MM.1S (cell line): ENCODE data around the gene CES4A.

ENCODE experiments used
- DNase-seq: peaks from one replicate; pipeline ENCODE4 v3.0.0-alpha.2; 2015
- H2AFZ ChIP-seq: fragments of 300-600 bp; sonication (generic); 2 replicates; pipeline ENCODE4 v1.6.0; 2016; ENCODE audit warnings: antibody characterized with exemption, low read length
- H3F3A ChIP-seq: fragments of 300-600 bp; sonication (generic); 2 replicates; pipeline ENCODE4 v1.6.1; 2016; ENCODE audit warnings: mild to moderate bottlenecking, antibody characterized with exemption, low read length, moderate library complexity, mixed read lengths; ENCODE audit not compliant: insufficient read depth
- H3K27ac ChIP-seq: fragments of 300-600 bp; sonication (generic); 2 replicates; pipeline ENCODE4 v1.5.1; 2016; ENCODE audit warnings: mild to moderate bottlenecking, low read length
- H3K27me3 ChIP-seq: fragments of 300-600 bp; sonication (generic); replicated peaks from 2 replicates; pipeline ENCODE4 v1.6.0; 2016; ENCODE audit warnings: low read length; ENCODE audit not compliant: insufficient read depth
- H3K36me3 ChIP-seq: fragments of 300-600 bp; sonication (generic); replicated peaks from 2 replicates; pipeline ENCODE4 v1.6.1; 2016; ENCODE audit warnings: mild to moderate bottlenecking, low read length, mixed read lengths; ENCODE audit not compliant: insufficient read depth
- H3K4me1 ChIP-seq: fragments of 300-600 bp; sonication (generic); 2 replicates; pipeline ENCODE4 v1.6.1; 2016; ENCODE audit warnings: low read length, mixed read lengths
- H3K4me2 ChIP-seq: fragments of 300-600 bp; sonication (generic); 2 replicates; pipeline ENCODE4 v1.6.0; 2016; ENCODE audit warnings: low read depth, low read length
- H3K4me3 ChIP-seq: fragments of 300-600 bp; sonication (generic); 2 replicates; pipeline ENCODE4 v1.5.1; 2016; ENCODE audit warnings: low read length, mixed read lengths
- H3K79me2 ChIP-seq: fragments of 300-600 bp; sonication (generic); 2 replicates; pipeline ENCODE4 v1.6.1; 2016; ENCODE audit warnings: mixed run types, low read length, mixed read lengths
- H3K9ac ChIP-seq: fragments of 300-600 bp; sonication (generic); 2 replicates; pipeline ENCODE4 v1.6.1; 2016; ENCODE audit warnings: low read length, mixed read lengths
- H3K9me2 ChIP-seq: fragments of 300-600 bp; sonication (generic); replicated peaks from 2 replicates; pipeline ENCODE4 v1.6.1; 2016; ENCODE audit warnings: mild to moderate bottlenecking, low read length, mixed read lengths; ENCODE audit not compliant: insufficient read depth
- H3K9me3 ChIP-seq: fragments of 300-600 bp; sonication (generic); replicated peaks from 2 replicates; pipeline ENCODE4 v1.6.1; 2016; ENCODE audit warnings: mild to moderate bottlenecking, low read length, mixed read lengths; ENCODE audit not compliant: insufficient read depth
- H4K20me1 ChIP-seq: fragments of 300-600 bp; sonication (generic); 2 replicates; pipeline ENCODE4 v1.6.1; 2016; ENCODE audit warnings: mild to moderate bottlenecking, low read length, moderate library complexity, mixed read lengths; ENCODE audit not compliant: insufficient read depth
- EZH2 ChIP-seq: fragments of 300-600 bp; sonication (generic); optimal IDR thresholded peaks from 2 replicates; pipeline ENCODE3; 2017; ENCODE audit warnings: low read depth, mild to moderate bottlenecking, antibody characterized with exemption, low read length, mixed read lengths
- EZH2phosphoT487 ChIP-seq: fragments of 300-600 bp; sonication (generic); IDR thresholded peaks from 2 replicates; pipeline ENCODE4 v1.6.1; 2018; ENCODE audit warnings: antibody characterized with exemption, low read length
- TF ChIP-seq, protein P1 (sequence below): fragments of 300-600 bp; sonication (generic); IDR thresholded peaks from 2 replicates; pipeline ENCODE4 v1.5.1; 2016; ENCODE audit warnings: antibody characterized with exemption, low read length, mixed read lengths

The CES4A gene

DNA sequence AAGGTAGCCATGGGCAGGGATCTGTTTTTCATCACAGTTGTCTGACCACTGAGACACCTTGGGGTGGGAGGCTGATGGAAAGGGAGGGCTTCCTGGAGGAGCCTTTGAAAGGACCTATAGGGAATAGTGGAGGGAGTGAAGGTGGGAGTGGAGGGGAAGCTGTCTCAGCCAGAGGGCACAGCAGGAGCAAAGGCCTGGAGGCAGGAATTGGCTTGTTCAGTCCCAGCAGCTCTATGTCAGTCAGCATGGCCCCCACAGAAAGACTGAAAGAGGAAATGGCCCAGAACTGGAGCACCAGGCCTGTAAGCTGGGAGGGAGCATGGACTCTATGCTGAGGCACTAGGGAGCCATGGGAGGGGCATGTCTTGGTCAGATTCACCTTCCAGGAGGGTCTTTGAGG lies 27.8 kb downstream of the CES4A start:
- no peaks in the 10 kb centered on the region for H4K20me1 ChIP-seq
- H3K9me3 ChIP-seq: no peaks in the 10 kb centered on the region
- no peaks in the 10 kb centered on the region for H3K27me3 ChIP-seq

DNA sequence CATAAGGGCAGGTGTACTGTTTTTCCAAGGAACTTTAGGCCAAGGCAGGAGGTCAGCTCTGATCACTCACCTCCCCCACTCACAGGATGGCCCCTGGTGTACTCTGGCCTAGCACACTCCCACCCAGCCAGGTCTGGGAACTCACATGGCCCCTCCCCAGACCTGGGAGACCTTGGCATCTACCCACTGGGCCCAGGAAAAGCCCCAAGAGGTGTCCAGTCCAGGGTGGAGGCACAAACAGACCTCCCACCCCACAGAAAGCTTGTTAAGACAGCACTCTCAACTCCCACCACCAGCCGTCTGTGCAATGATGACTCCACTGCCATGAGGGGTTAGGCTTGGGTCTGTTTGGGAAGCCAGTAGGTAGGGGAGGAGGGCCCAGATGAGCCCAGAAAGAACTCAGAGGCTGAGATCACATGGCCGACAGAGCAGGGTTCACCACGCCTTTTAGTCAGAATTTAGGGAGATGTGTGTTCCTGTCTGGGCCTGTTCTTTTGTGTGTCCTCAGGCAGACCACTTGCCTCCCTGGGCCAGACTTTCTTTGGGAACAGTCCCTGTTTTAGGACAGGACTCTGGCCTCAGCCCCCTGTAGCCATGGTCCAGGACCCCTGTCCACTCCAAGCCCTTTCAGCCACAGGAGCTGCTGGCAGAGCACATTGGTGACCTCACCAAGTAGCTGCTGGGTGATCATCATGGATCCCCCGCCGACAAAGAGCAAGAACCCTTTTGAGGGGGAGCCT lies 28.5 kb downstream of the CES4A start:
- no peaks in the 10 kb centered on the region for H3K9me3 ChIP-seq
- no peaks in the 10 kb centered on the region for H3K36me3 ChIP-seq
- no peaks in the 10 kb centered on the region for H3K9me2 ChIP-seq
- H3K4me1 ChIP-seq: no peaks in the 10 kb centered on the region
- H3K4me3 ChIP-seq: no peak overlapping the region
- H3F3A ChIP-seq: no peaks in the 10 kb centered on the region
- no peak for DNase-seq
- TF ChIP-seq EZH2 (no peak), EZH2phosphoT487 (no peak)
- TF ChIP-seq, protein P1, sequence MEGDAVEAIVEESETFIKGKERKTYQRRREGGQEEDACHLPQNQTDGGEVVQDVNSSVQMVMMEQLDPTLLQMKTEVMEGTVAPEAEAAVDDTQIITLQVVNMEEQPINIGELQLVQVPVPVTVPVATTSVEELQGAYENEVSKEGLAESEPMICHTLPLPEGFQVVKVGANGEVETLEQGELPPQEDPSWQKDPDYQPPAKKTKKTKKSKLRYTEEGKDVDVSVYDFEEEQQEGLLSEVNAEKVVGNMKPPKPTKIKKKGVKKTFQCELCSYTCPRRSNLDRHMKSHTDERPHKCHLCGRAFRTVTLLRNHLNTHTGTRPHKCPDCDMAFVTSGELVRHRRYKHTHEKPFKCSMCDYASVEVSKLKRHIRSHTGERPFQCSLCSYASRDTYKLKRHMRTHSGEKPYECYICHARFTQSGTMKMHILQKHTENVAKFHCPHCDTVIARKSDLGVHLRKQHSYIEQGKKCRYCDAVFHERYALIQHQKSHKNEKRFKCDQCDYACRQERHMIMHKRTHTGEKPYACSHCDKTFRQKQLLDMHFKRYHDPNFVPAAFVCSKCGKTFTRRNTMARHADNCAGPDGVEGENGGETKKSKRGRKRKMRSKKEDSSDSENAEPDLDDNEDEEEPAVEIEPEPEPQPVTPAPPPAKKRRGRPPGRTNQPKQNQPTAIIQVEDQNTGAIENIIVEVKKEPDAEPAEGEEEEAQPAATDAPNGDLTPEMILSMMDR: no peak
- H3K27ac ChIP-seq: no peak overlapping the region
- no peaks in the 10 kb centered on the region for H3K79me2 ChIP-seq
- no peak overlapping the region for H3K9ac ChIP-seq
- H4K20me1 ChIP-seq: no peaks in the 10 kb centered on the region
- H3K4me2 ChIP-seq: no peak overlapping the region
- no peaks in the 10 kb centered on the region for H3K27me3 ChIP-seq
- H2AFZ ChIP-seq: no peak overlapping the region

More for the DNA sequence above, 27.8 kb downstream of the CES4A start:
- Histone ChIP-seq H3K9me2 (no peaks in the 10 kb centered on the region), H3F3A (no peaks in the 10 kb centered on the region), H3K9ac (no peak overlapping the region), H3K4me2 (no peak overlapping the region), H3K4me1 (no peaks in the 10 kb centered on the region), H3K79me2 (no peaks in the 10 kb centered on the region), H3K36me3 (no peaks in the 10 kb centered on the region), H3K4me3 (no peak overlapping the region), H3K27ac (no peak overlapping the region), H2AFZ (no peak overlapping the region)
- no peak for TF ChIP-seq EZH2phosphoT487
- no peak for TF ChIP-seq EZH2
- TF ChIP-seq, protein P1: no peak
- no peak for DNase-seq

DNA sequence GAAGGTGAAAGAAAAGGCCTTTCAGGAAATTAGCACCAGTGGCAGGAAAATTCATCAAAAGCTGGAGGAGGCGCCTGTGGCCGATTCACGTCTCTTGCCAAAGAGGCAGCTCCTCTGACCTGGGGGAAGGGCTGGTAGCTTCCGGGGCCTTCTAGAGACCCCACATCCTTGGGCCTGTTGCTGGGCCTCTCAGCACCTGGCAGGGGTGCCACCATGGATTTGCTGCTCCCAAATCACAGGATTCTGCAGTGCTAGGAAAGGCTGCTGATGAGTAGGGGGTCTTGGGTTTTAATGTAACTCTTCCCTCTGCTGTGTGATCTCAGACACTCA lies 29.0 kb downstream of the CES4A start:
- Histone ChIP-seq H3F3A (no peaks in the 10 kb centered on the region), H3K79me2 (no peaks in the 10 kb centered on the region), H3K4me2 (no peak overlapping the region), H3K4me3 (no peak overlapping the region), H3K4me1 (no peaks in the 10 kb centered on the region), H3K27me3 (no peaks in the 10 kb centered on the region), H3K9me3 (no peaks in the 10 kb centered on the region), H2AFZ (no peak overlapping the region), H3K36me3 (no peaks in the 10 kb centered on the region), H3K9ac (no peak overlapping the region), H3K9me2 (no peaks in the 10 kb centered on the region), H4K20me1 (no peaks in the 10 kb centered on the region), H3K27ac (no peak overlapping the region)
- TF ChIP-seq, protein P1: no peak
- TF ChIP-seq EZH2: no peak
- no peak for DNase-seq
